ENCODE measurements around the gene SMIM32.

Gene SMIM32

GRCh38 chr5:136210259-136210658, 17.3 kb upstream of the SMIM32 start:
- TF ChIP-seq POU2F2 (IDR thresholded peaks at IDR 0.05; ENCODE audit: low read depth, low read length) (no peak), POLR2AphosphoS5 (IDR thresholded peaks at IDR 0.05; ENCODE audit: low read depth, low read length) (no peak), POLR2A (IDR thresholded peaks at IDR 0.05; ENCODE audit: low read depth, low read length) (no peak), PAX5 (IDR thresholded peaks at IDR 0.05; ENCODE audit: insufficient read depth, low read length, severe bottlenecking) (no peak), TAF1 (IDR thresholded peaks at IDR 0.05; ENCODE audit: low read depth, low read length) (no peak), SPI1 (IDR thresholded peaks at IDR 0.05; ENCODE audit: low read depth, low read length) (no peak)
- FAIRE-seq, result no peak
- no peak for DNase-seq (ENCODE audit: insufficient read length, low spot score)

- DNase-seq (ENCODE audit: insufficient read length, low spot score), result no peak
- TF ChIP-seq TAF1 (IDR thresholded peaks at IDR 0.05; ENCODE audit: low read depth, low read length) (no peak), POU2F2 (IDR thresholded peaks at IDR 0.05; ENCODE audit: low read depth, low read length) (no peak), SPI1 (IDR thresholded peaks at IDR 0.05; ENCODE audit: low read depth, low read length) (no peak), POLR2A (IDR thresholded peaks at IDR 0.05; ENCODE audit: low read depth, low read length) (no peak), POLR2AphosphoS5 (IDR thresholded peaks at IDR 0.05; ENCODE audit: low read depth, low read length) (no peak), PAX5 (IDR thresholded peaks at IDR 0.05; ENCODE audit: insufficient read depth, low read length, severe bottlenecking) (no peak)
- no peak for FAIRE-seq
Observed at GRCh38 chr5:136209346-136209910, 16.5 kb upstream of the SMIM32 start.

- DNase-seq (ENCODE audit: insufficient read length, low spot score) (no peak), FAIRE-seq (no peak)
- TF ChIP-seq SPI1 (IDR thresholded peaks at IDR 0.05; ENCODE audit: low read depth, low read length), result no peak
- no peak for TF ChIP-seq PAX5 (IDR thresholded peaks at IDR 0.05; ENCODE audit: insufficient read depth, low read length, severe bottlenecking)
- TF ChIP-seq TAF1 (IDR thresholded peaks at IDR 0.05; ENCODE audit: low read depth, low read length), result no peak
- TF ChIP-seq POU2F2 (IDR thresholded peaks at IDR 0.05; ENCODE audit: low read depth, low read length), result no peak
- TF ChIP-seq POLR2A (IDR thresholded peaks at IDR 0.05; ENCODE audit: low read depth, low read length), result no peak
- no peak for TF ChIP-seq POLR2AphosphoS5 (IDR thresholded peaks at IDR 0.05; ENCODE audit: low read depth, low read length)
Observed at GRCh38 chr5:136208916-136209315, 16.0 kb upstream of the SMIM32 start.

GRCh38 chr5:136207631-136208030, 14.7 kb upstream of the SMIM32 start:
- no peak for FAIRE-seq
- no peak for TF ChIP-seq POU2F2 (IDR thresholded peaks at IDR 0.05; ENCODE audit: low read depth, low read length)
- no peak for TF ChIP-seq POLR2A (IDR thresholded peaks at IDR 0.05; ENCODE audit: low read depth, low read length)
- no peak for TF ChIP-seq POLR2AphosphoS5 (IDR thresholded peaks at IDR 0.05; ENCODE audit: low read depth, low read length)
- TF ChIP-seq PAX5 (IDR thresholded peaks at IDR 0.05; ENCODE audit: insufficient read depth, low read length, severe bottlenecking), result no peak
- no peak for TF ChIP-seq SPI1 (IDR thresholded peaks at IDR 0.05; ENCODE audit: low read depth, low read length)
- no peak for TF ChIP-seq TAF1 (IDR thresholded peaks at IDR 0.05; ENCODE audit: low read depth, low read length)
- DNase-seq (ENCODE audit: insufficient read length, low spot score), result no peak

- FAIRE-seq, result no peak
- TF ChIP-seq TAF1 (IDR thresholded peaks at IDR 0.05; ENCODE audit: low read depth, low read length), result no peak
Observed at GRCh38 chr5:136206361-136206760, 13.4 kb upstream of the SMIM32 start.

GRCh38 chr5:136205941-136206340, 13.0 kb upstream of the SMIM32 start:
- TF ChIP-seq POLR2A (IDR thresholded peaks at IDR 0.05; ENCODE audit: low read depth, low read length), result no peak
- no peak for TF ChIP-seq POU2F2 (IDR thresholded peaks at IDR 0.05; ENCODE audit: low read depth, low read length)
- no peak for TF ChIP-seq PAX5 (IDR thresholded peaks at IDR 0.05; ENCODE audit: insufficient read depth, low read length, severe bottlenecking)
- TF ChIP-seq SPI1 (IDR thresholded peaks at IDR 0.05; ENCODE audit: low read depth, low read length), result no peak
- TF ChIP-seq TAF1 (IDR thresholded peaks at IDR 0.05; ENCODE audit: low read depth, low read length), result no peak
- TF ChIP-seq POLR2AphosphoS5 (IDR thresholded peaks at IDR 0.05; ENCODE audit: low read depth, low read length), result no peak
- FAIRE-seq, result no peak
- DNase-seq (ENCODE audit: insufficient read length, low spot score), result no peak

More at GRCh38 chr5:136206361-136206760, 13.4 kb upstream of the SMIM32 start:
- no peak for DNase-seq (ENCODE audit: insufficient read length, low spot score)

GRCh38 chr5:136205061-136205702, 12.2 kb upstream of the SMIM32 start:
- TF ChIP-seq SPI1 (IDR thresholded peaks at IDR 0.05; ENCODE audit: low read depth, low read length), result no peak
- no peak for TF ChIP-seq POLR2AphosphoS5 (IDR thresholded peaks at IDR 0.05; ENCODE audit: low read depth, low read length)
- no peak for TF ChIP-seq POU2F2 (IDR thresholded peaks at IDR 0.05; ENCODE audit: low read depth, low read length)
- DNase-seq (ENCODE audit: insufficient read length, low spot score), result no peak
- FAIRE-seq, result no peak

GRCh38 chr5:136203303-136203922, 10.5 kb upstream of the SMIM32 start:
- DNase-seq (ENCODE audit: insufficient read length, low spot score) (no peak), FAIRE-seq (no peak)
- TF ChIP-seq SPI1 (IDR thresholded peaks at IDR 0.05; ENCODE audit: low read depth, low read length) (no peak), POLR2A (IDR thresholded peaks at IDR 0.05; ENCODE audit: low read depth, low read length) (no peak), POU2F2 (IDR thresholded peaks at IDR 0.05; ENCODE audit: low read depth, low read length) (no peak), PAX5 (IDR thresholded peaks at IDR 0.05; ENCODE audit: insufficient read depth, low read length, severe bottlenecking) (no peak), POLR2AphosphoS5 (IDR thresholded peaks at IDR 0.05; ENCODE audit: low read depth, low read length) (no peak), TAF1 (IDR thresholded peaks at IDR 0.05; ENCODE audit: low read depth, low read length) (no peak)

GRCh38 chr5:136202469-136203205, 9.7 kb upstream of the SMIM32 start:
- TF ChIP-seq POU2F2 (IDR thresholded peaks at IDR 0.05; ENCODE audit: low read depth, low read length), result no peak
- no peak for TF ChIP-seq POLR2AphosphoS5 (IDR thresholded peaks at IDR 0.05; ENCODE audit: low read depth, low read length)
- TF ChIP-seq SPI1 (IDR thresholded peaks at IDR 0.05; ENCODE audit: low read depth, low read length), result no peak
- no peak for TF ChIP-seq PAX5 (IDR thresholded peaks at IDR 0.05; ENCODE audit: insufficient read depth, low read length, severe bottlenecking)
- TF ChIP-seq TAF1 (IDR thresholded peaks at IDR 0.05; ENCODE audit: low read depth, low read length), result no peak
- TF ChIP-seq POLR2A (IDR thresholded peaks at IDR 0.05; ENCODE audit: low read depth, low read length), result no peak
- no peak for DNase-seq (ENCODE audit: insufficient read length, low spot score)
- FAIRE-seq, result no peak

Data from GM12891 (cell line).